Activated CD4-positive, alpha-beta T cell treated with anti-CD3 and anti-CD28 coated beads, Interleukin-2, amount 10 ng/mL, durations not matched to agents 7 days and 5 days (primary cell): ENCODE measurements around the gene FAM170B. TPM values are rescaled to one million over a fixed set of nuclear protein-coding genes. Genes with fewer than 3 reads are reported as not detected.

Experiments used
- CTCF ChIA-PET: fragments of 350-600 bp; sonication (Branson Sonifier 250); formaldehyde crosslinking; loops from one replicate; lab custom pipeline; 2021; ENCODE audit warnings: antibody characterized with exemption; lab: Charles Lee
- POLR2A ChIA-PET: fragments of 350-600 bp; sonication (Branson Sonifier 250); formaldehyde crosslinking; loops from one replicate; lab custom pipeline; 2021; ENCODE audit warnings: antibody characterized with exemption; lab: Charles Lee
- DNase-seq: peaks from one replicate; pipeline ENCODE4 v3.0.0-alpha.2; 2020
- H3K27ac Mint-ChIP-seq: one replicate; pipeline ENCODE4 v1.8.0; 2021; ENCODE audit warnings: mild to moderate bottlenecking, moderate library complexity, mixed read lengths
- H3K27me3 Mint-ChIP-seq: one replicate; pipeline ENCODE4 v1.8.0; 2021; ENCODE audit warnings: mixed read lengths
- H3K36me3 Mint-ChIP-seq: one replicate; pipeline ENCODE4 v1.8.0; 2021; ENCODE audit warnings: low read depth, mixed read lengths
- H3K4me1 Mint-ChIP-seq: one replicate; pipeline ENCODE4 v1.8.0; 2021; ENCODE audit warnings: mixed read lengths
- H3K4me3 Mint-ChIP-seq: one replicate; pipeline ENCODE4 v1.8.0; 2021; ENCODE audit warnings: mild to moderate bottlenecking, moderate library complexity, mixed read lengths
- H3K9me3 Mint-ChIP-seq: one replicate; pipeline ENCODE4 v1.8.0; 2021; ENCODE audit warnings: mixed read lengths
- total RNA-seq, 2 experiments: library from RNA; stranded (reverse); gene quantifications; one replicate each; pipeline ENCODE4 v1.2.3, GENCODE V29; 2021

Gene FAM170B
- total RNA-seq, 2 experiments from 2014 or later: not detected

GRCh38 chr10:49123981-49124950 lies 9.6 kb downstream of the FAM170B start:
- no peak for DNase-seq
- H3K27me3 Mint-ChIP-seq: peaks cover 28% of the 10 kb centered on the region
- no peak overlapping the region for H3K27ac Mint-ChIP-seq
- H3K36me3 Mint-ChIP-seq: no peaks in the 10 kb centered on the region
- ChIA-PET CTCF (no interaction called here), POLR2A (no interaction called here)
- no peak overlapping the region for H3K4me3 Mint-ChIP-seq
- H3K9me3 Mint-ChIP-seq: no peaks in the 10 kb centered on the region
- H3K4me1 Mint-ChIP-seq: no peaks in the 10 kb centered on the region

- Mint-ChIP-seq H3K27ac (no peak overlapping the region), H3K4me1 (peaks cover 5% of the 10 kb centered on the region), H3K36me3 (no peaks in the 10 kb centered on the region), H3K27me3 (peaks cover 42% of the 10 kb centered on the region), H3K4me3 (no peak overlapping the region), H3K9me3 (no peaks in the 10 kb centered on the region)
- DNase-seq: no peak
- ChIA-PET POLR2A (no interaction called here), CTCF (no interaction called here)
Measured at GRCh38 chr10:49120911-49121310, 12.9 kb downstream of the FAM170B start.

GRCh38 chr10:49119746-49120145 lies 14.1 kb downstream of the FAM170B start:
- no peak for DNase-seq
- Mint-ChIP-seq H3K4me3 (no peak overlapping the region), H3K27me3 (peaks cover 47% of the 10 kb centered on the region), H3K36me3 (no peaks in the 10 kb centered on the region), H3K9me3 (no peaks in the 10 kb centered on the region), H3K4me1 (peaks cover 6% of the 10 kb centered on the region), H3K27ac (no peak overlapping the region)
- POLR2A ChIA-PET: no interaction called here
- CTCF ChIA-PET: no interaction called here

GRCh38 chr10:49118430-49119074 lies 15.3 kb downstream of the FAM170B start:
- no peaks in the 10 kb centered on the region for H3K9me3 Mint-ChIP-seq
- H3K36me3 Mint-ChIP-seq: no peaks in the 10 kb centered on the region
- H3K4me3 Mint-ChIP-seq: no peak overlapping the region
- peaks cover 50% of the 10 kb centered on the region for H3K27me3 Mint-ChIP-seq
- H3K27ac Mint-ChIP-seq: no peak overlapping the region
- POLR2A ChIA-PET: no interaction called here
- CTCF ChIA-PET: no interaction called here
- H3K4me1 Mint-ChIP-seq: peaks cover 7% of the 10 kb centered on the region
- DNase-seq: no peak

GRCh38 chr10:49117376-49118070 lies 16.3 kb downstream of the FAM170B start:
- Mint-ChIP-seq H3K9me3 (no peaks in the 10 kb centered on the region), H3K4me3 (no peak overlapping the region), H3K27me3 (peaks cover 51% of the 10 kb centered on the region), H3K27ac (no peak overlapping the region), H3K36me3 (no peaks in the 10 kb centered on the region), H3K4me1 (peaks cover 7% of the 10 kb centered on the region)
- no peak for DNase-seq
- ChIA-PET POLR2A (no interaction called here), CTCF (no interaction called here)

- Mint-ChIP-seq H3K4me1 (peaks cover 7% of the 10 kb centered on the region), H3K36me3 (no peaks in the 10 kb centered on the region), H3K27me3 (peaks cover 51% of the 10 kb centered on the region), H3K27ac (no peak overlapping the region), H3K9me3 (no peaks in the 10 kb centered on the region), H3K4me3 (no peak overlapping the region)
- ChIA-PET CTCF (no interaction called here), POLR2A (no interaction called here)
- no peak for DNase-seq
Measured at GRCh38 chr10:49116509-49117375, 17.1 kb downstream of the FAM170B start.

GRCh38 chr10:49115796-49116508 lies 17.9 kb downstream of the FAM170B start:
- peaks cover 47% of the 10 kb centered on the region for H3K27me3 Mint-ChIP-seq
- no peaks in the 10 kb centered on the region for H3K36me3 Mint-ChIP-seq
- ChIA-PET CTCF (interaction anchor here (1.4 kb wide), 1 partner anchor 33 kb away, joined by 3 read pairs; no protein-coding TSS in a partner anchor), POLR2A (no interaction called here)
- no peak overlapping the region for H3K4me3 Mint-ChIP-seq
- DNase-seq: no peak
- no peaks in the 10 kb centered on the region for H3K9me3 Mint-ChIP-seq
- peaks cover 7% of the 10 kb centered on the region for H3K4me1 Mint-ChIP-seq
- no peak overlapping the region for H3K27ac Mint-ChIP-seq

- Mint-ChIP-seq H3K36me3 (no peaks in the 10 kb centered on the region), H3K4me1 (peaks cover 7% of the 10 kb centered on the region), H3K9me3 (no peaks in the 10 kb centered on the region), H3K27ac (no peak within 1 kb of the TSS), H3K4me3 (peak within 1 kb of the TSS; percentile 27), H3K27me3 (peaks cover 42% of the 10 kb centered on the region)
- DNase-seq: no peak
- POLR2A ChIA-PET: no interaction called here
- CTCF ChIA-PET: interaction anchor here (1.4 kb wide), 1 partner anchor 32 kb away, joined by 3 read pairs; no protein-coding TSS in a partner anchor
Measured at GRCh38 chr10:49115015-49115795, 18.6 kb downstream of the FAM170B start, which contains the start of gene VSTM4. Gene VSTM4 (minus strand): TSS chr10:49115522. CDS start chr10:49115485, 37 bp downstream.

- peaks cover 7% of the 10 kb centered on the region for H3K4me1 Mint-ChIP-seq
- POLR2A ChIA-PET: no interaction called here
- no peaks in the 10 kb centered on the region for H3K36me3 Mint-ChIP-seq
- peak overlapping the region; percentile 27 for H3K4me3 Mint-ChIP-seq
- H3K27ac Mint-ChIP-seq: no peak overlapping the region
- CTCF ChIA-PET: interaction anchor here (1.4 kb wide), 1 partner anchor 32 kb away, joined by 3 read pairs; no protein-coding TSS in a partner anchor
- H3K27me3 Mint-ChIP-seq: peaks cover 38% of the 10 kb centered on the region
- H3K9me3 Mint-ChIP-seq: no peaks in the 10 kb centered on the region
- DNase-seq: no peak
Measured at GRCh38 chr10:49114718-49115014, 19.2 kb downstream of the FAM170B start.

- no peaks in the 10 kb centered on the region for H3K36me3 Mint-ChIP-seq
Measured at GRCh38 chr10:49113741-49114141, 20.1 kb downstream of the FAM170B start.

GRCh38 chr10:49112851-49113250 lies 21.0 kb downstream of the FAM170B start:
- CTCF ChIA-PET: interaction anchor here (0.8 kb wide), 1 partner anchor 457 kb away, joined by 3 read pairs; no protein-coding TSS in a partner anchor
- H3K27me3 Mint-ChIP-seq: peaks cover 32% of the 10 kb centered on the region
- peaks cover 7% of the 10 kb centered on the region for H3K4me1 Mint-ChIP-seq
- no peaks in the 10 kb centered on the region for H3K36me3 Mint-ChIP-seq
- H3K4me3 Mint-ChIP-seq: no peak overlapping the region
- H3K9me3 Mint-ChIP-seq: no peaks in the 10 kb centered on the region
- POLR2A ChIA-PET: no interaction called here
- H3K27ac Mint-ChIP-seq: no peak overlapping the region
- no peak for DNase-seq

More at GRCh38 chr10:49113741-49114141, 20.1 kb downstream of the FAM170B start:
- no peaks in the 10 kb centered on the region for H3K9me3 Mint-ChIP-seq
- no peak for DNase-seq
- peaks cover 7% of the 10 kb centered on the region for H3K4me1 Mint-ChIP-seq
- CTCF ChIA-PET: no interaction called here
- POLR2A ChIA-PET: no interaction called here
- no peak overlapping the region for H3K27ac Mint-ChIP-seq
- H3K4me3 Mint-ChIP-seq: no peak overlapping the region
- H3K27me3 Mint-ChIP-seq: peaks cover 37% of the 10 kb centered on the region
